Small intestine (tissue), 7 donors: ENCODE results near the gene VAC14. TPM values are rescaled to one million over a fixed set of nuclear protein-coding genes. Genes with fewer than 3 reads are reported as not detected.

Experiments used
- DNase-seq, 2 donors: peaks; one replicate each; pipeline versions ENCODE4 v3.0.0 to v3.0.0-alpha.2; 2013
- FAIRE-seq: peaks from 2 replicates; lab custom pipeline; 2012; peaks lifted over from hg19 to GRCh38; lab: Jason Lieb, UNC
- H3K27ac ChIP-seq, 3 donors: one replicate each; pipeline ENCODE4 v1.5.1; 2013; ENCODE audit warnings: low read length in 2 of 3, mild to moderate bottlenecking in 2 of 3, control low read depth in 1 of 3, inconsistent platforms in 1 of 3, low read depth in 1 of 3, moderate library complexity in 1 of 3
- H3K27me3 ChIP-seq, 3 donors: one replicate each; pipeline ENCODE4 v1.6.1; 2013; ENCODE audit warnings: low read length in 3 of 3, inconsistent platforms in 1 of 3; ENCODE audit not compliant: control insufficient read depth in 3 of 3, insufficient read depth in 3 of 3
- H3K36me3 ChIP-seq, 3 donors: one replicate each; pipeline ENCODE4 v1.6.1; 2013; ENCODE audit warnings: low read length in 3 of 3, inconsistent platforms in 1 of 3, low read depth in 1 of 3, mild to moderate bottlenecking in 1 of 3, moderate library complexity in 1 of 3; ENCODE audit not compliant: control insufficient read depth in 3 of 3, insufficient read depth in 2 of 3
- H3K4me1 ChIP-seq, 3 donors: one replicate each; pipeline ENCODE4 v1.6.1; 2013; ENCODE audit warnings: low read length in 2 of 3, inconsistent platforms in 1 of 3, low read depth in 1 of 3, mild to moderate bottlenecking in 1 of 3, moderate library complexity in 1 of 3; ENCODE audit not compliant: control insufficient read depth in 3 of 3, insufficient read depth in 2 of 3
- H3K4me3 ChIP-seq, 3 donors: one replicate each; pipeline ENCODE4 v1.5.1; 2013; ENCODE audit warnings: low read length in 3 of 3, control low read depth in 1 of 3, inconsistent platforms in 1 of 3, low read depth in 1 of 3, mild to moderate bottlenecking in 1 of 3, moderate library complexity in 1 of 3
- H3K9me3 ChIP-seq, 2 donors: one replicate each; pipeline ENCODE4 v1.6.1; 2013; ENCODE audit warnings: low read depth in 1 of 2, low read length in 1 of 2; ENCODE audit not compliant: control insufficient read depth in 2 of 2, insufficient read depth in 1 of 2
- WGBS, 3 donors: extraction: QIAGEN DNeasy Blood & Tissue Kit; methylation state at CpG; one replicate each; pipeline ENCODE4 v1.1.7; 2013; 5-methylcytosine and 5-hydroxymethylcytosine counted together
- polyA plus RNA-seq, 4 donors: library from polyadenylated mRNA; stranded (reverse) in 3 of 4; unstranded in 1 of 4; fragments of 200-250 nt in 3 of 4; fragments of 120-200 nt in 1 of 4; gene quantifications; one replicate each; pipeline versions ENCODE4 v1.2.1 to v1.2.3, GENCODE V29; 2013
- donor health status: healthy with polysubstance abuse.
- donor health status: control.
- donor health status: control.
- donor health status: Bipolar disorder and iron deficiency.
- donor health status: healthy.

VAC14 gene
- polyA plus RNA-seq, 4 donors, result 26.6 to 38.7 (median 32.0) TPM

DNA sequence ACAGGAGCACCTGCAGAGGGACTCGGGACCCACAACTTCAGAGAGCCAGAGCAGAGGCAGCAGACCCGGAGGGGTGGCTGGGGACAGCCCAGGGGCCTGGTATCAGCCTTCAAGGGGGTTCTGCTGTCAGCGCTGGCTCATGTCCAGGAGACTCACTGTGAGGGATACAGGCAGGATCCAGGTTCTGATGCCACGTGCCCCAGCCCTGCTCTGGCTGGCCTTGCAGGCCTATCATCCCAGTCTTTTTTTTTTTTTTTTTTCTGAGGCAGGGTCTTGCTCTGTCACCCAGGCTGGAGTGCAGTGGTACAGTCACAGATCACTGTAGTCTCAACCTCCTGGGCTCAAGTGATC lies 106.1 kb downstream of the VAC14 start:
- FAIRE-seq (no peak), DNase-seq (no peak)
- Histone ChIP-seq H3K9me3 (no peaks in the 10 kb centered on the region), H3K27me3 (no peaks in the 10 kb centered on the region), H3K4me1 (peaks cover 0 to 69% (median 5%) of the 10 kb centered on the region in 3 donors), H3K4me3 (no peak overlapping the region), H3K27ac (peak overlapping the region in 2 of 3 donors; percentile 55 to 85), H3K36me3 (peaks cover 0 to 84% (median 2%) of the 10 kb centered on the region in 3 donors)
- WGBS, 3 donors, result 80 to 98% (median 87%) methylated on average over 3 to 4 of the region's 4 CpGs

- peaks cover 0 to 74% (median 5%) of the 10 kb centered on the region in 3 donors for H3K4me1 ChIP-seq
- no peak for FAIRE-seq
Measured at GRCh38 chr16:70694088-70694867, 106.7 kb downstream of the VAC14 start.

DNA sequence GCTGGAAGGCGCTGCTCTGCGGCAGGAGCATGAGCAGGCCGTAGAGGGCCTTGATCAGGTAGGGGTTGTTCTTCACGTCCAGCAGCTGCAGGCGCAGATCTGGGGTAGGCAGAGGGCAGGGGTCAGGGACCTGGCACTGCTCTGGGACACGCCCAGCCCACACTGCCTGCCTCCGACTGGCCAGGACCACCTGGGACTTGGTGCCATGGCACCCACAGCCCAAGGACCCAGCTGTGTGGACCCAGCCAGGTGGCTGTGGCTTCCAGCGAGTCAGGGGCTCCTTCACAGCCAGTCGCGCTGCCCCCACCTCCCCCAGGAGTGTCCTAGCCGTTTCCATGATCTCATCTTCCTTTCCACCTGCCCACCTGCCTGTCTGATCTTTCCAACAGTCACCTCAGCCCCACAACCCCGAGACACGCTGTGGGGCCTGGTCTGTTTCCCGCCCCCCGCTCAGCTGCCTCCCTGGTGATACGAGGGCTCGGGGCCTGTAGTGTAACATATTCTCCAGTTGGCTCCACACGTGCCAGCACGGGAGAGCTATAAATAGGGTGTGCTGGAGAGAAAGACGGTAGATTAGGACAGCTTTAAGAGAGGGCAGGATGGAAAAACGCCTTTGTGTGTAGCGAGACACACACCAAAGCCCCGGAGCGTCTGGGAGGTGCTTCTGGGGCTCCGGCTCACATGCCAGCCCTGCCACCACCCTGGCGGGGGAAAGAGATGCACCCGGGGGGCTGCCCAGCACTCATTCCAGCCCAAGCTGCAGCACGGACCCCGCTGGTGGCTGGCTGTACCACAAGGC lies 107.9 kb downstream of the VAC14 start:
- no peak for FAIRE-seq
- 81 to 86% (median 82%) methylated on average over 28 to 29 of the region's 29 CpGs for WGBS, 3 donors

More at GRCh38 chr16:70694088-70694867, 106.7 kb downstream of the VAC14 start:
- 77 to 88% (median 80%) methylated on average over 17 of the region's 17 CpGs for WGBS, 3 donors
- no peak for DNase-seq
- Histone ChIP-seq H3K9me3 (no peaks in the 10 kb centered on the region), H3K27me3 (no peaks in the 10 kb centered on the region), H3K4me3 (no peak overlapping the region), H3K36me3 (peaks cover 0 to 84% (median 2%) of the 10 kb centered on the region in 3 donors), H3K27ac (peak overlapping the region in 2 of 3 donors; percentile 55 to 85)

GRCh38 chr16:70692130-70692872 lies 108.7 kb downstream of the VAC14 start:
- 74 to 86% (median 77%) methylated on average over 14 of the region's 14 CpGs for WGBS, 3 donors
- FAIRE-seq (no peak), DNase-seq (no peak)
- Histone ChIP-seq H3K27ac (peak overlapping the region in 2 of 3 donors; percentile 82 to 85), H3K27me3 (no peaks in the 10 kb centered on the region), H3K36me3 (peaks cover 0 to 80% (median 2%) of the 10 kb centered on the region in 3 donors), H3K9me3 (no peaks in the 10 kb centered on the region), H3K4me3 (no peak overlapping the region), H3K4me1 (peaks cover 0 to 81% (median 5%) of the 10 kb centered on the region in 3 donors)

More for the DNA sequence above, 107.9 kb downstream of the VAC14 start:
- peaks cover 0 to 80% (median 2%) of the 10 kb centered on the region in 3 donors for H3K36me3 ChIP-seq
- DNase-seq, result no peak
- H3K4me1 ChIP-seq, result peaks cover 0 to 81% (median 5%) of the 10 kb centered on the region in 3 donors
- H3K27ac ChIP-seq, result peak overlapping the region in 2 of 3 donors; percentile 82 to 85
- no peak overlapping the region for H3K4me3 ChIP-seq
- no peaks in the 10 kb centered on the region for H3K9me3 ChIP-seq
- no peaks in the 10 kb centered on the region for H3K27me3 ChIP-seq

DNA sequence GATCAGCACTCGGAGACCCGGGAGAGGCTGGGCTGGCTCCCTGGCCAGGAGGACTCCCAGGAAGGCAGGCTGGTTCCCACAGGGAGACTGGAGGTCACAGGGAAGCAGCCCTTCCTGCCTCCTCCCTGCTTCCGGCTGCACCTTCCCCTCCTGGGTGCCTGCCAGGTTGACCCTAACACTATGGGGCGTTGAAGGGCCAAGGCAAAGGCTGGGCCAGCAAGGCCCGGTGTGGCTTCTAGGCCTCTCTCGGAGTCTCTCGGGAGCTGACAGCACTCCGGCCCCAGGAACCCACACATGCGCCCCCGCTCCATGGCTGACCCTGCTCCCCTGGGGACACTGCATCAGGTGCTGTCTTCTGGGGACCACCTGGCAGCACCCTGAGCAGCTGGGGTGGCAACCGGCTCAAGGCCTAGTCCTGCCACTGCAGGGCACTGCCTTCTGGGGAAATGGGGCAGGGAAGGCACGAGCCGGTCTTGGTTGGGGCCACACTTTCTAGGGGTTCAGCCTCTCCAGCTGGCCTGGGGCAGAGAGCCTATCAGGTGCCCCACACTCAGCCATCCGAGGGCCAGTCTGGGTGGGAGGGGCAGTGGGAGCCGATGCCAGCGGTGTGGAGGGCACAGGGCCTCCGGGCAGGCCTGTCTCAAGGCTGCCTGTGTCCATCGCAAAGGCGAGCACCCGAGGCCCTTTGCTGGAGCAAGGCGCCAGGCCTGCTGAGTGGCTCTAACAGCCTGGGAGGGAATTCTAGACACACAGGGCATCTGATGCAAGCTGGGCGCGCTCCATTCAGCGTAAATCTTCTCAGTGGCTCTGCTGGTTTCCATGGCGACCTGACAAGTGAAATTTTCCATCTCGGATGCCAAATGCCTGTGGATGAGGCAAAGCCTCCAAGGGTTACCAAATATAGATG lies 109.5 kb downstream of the VAC14 start:
- peaks cover 0 to 80% (median 2%) of the 10 kb centered on the region in 3 donors for H3K36me3 ChIP-seq
- H3K27me3 ChIP-seq, result no peaks in the 10 kb centered on the region
- no peak for FAIRE-seq
- WGBS, 3 donors, result 78 to 89% (median 85%) methylated on average over 26 of the region's 26 CpGs
- H3K4me3 ChIP-seq, result no peak overlapping the region
- peak in 1 of 2 donors; percentile 47 for DNase-seq
- H3K9me3 ChIP-seq, result no peaks in the 10 kb centered on the region
- peak overlapping the region; percentile 33 to 85 (median 82) for H3K27ac ChIP-seq
- H3K4me1 ChIP-seq, result peaks cover 0 to 81% (median 2%) of the 10 kb centered on the region in 3 donors

DNA sequence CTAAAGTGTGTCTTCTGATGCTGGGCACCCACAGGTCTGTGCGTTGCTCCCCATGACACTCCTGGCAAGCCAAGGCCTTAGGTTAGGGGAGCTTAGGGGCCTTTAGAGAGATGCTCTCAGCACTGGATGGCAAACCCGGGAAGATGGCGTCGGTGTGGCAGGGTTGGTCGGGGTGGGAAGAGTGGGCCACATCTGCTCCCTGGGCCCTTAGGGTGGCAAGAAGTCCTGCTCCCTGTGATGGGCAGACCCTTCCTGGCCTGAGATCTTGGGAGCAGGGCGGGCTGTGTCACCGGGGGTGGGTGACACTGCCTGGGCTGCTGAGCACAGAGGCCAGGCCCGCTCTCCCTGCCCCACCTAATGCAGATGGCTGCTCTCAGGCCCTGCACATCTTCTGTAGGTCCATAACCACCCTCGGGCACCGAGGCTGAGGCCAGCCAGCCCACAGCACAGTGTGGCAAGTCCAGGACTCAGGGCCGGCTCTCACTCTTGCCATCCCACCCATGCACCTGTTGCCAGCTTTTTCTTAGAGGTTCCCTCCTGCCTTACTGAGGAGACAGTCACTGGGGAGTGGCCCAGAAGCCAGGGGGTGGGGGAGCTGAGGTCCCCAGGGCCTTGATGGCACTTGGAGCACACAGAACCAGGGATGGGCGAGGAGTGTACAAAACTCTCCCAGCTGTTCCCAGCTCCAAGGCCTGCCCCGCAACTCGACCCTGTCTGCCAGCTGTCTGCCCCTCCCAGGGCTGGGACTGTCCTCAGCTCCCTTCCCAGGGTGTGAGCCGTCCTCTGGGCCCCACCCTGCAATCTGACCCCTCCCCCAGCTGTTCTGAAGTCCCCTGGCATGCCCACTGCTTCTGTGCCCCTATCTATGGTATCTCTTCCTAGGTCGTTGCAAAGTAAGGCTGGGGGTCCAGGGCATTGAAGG lies 110.7 kb downstream of the VAC14 start:
- Histone ChIP-seq H3K4me1 (peaks cover 0 to 72% (median 3%) of the 10 kb centered on the region in 3 donors), H3K4me3 (no peak overlapping the region), H3K27me3 (no peaks in the 10 kb centered on the region), H3K36me3 (peaks cover 0 to 73% (median 2%) of the 10 kb centered on the region in 3 donors), H3K27ac (peak overlapping the region in 2 of 3 donors; percentile 74 to 79), H3K9me3 (no peaks in the 10 kb centered on the region)
- DNase-seq, result peak in 1 of 2 donors; percentile 61
- 69 to 81% (median 80%) methylated on average over 15 to 16 of the region's 16 CpGs for WGBS, 3 donors
- FAIRE-seq, result no peak
